CD4-positive, alpha-beta T cell treated with Interferon gamma for 1 hour (primary cell): Measurements from ENCODE around the gene APOL4.
"Not testable (repeated sequence)": the region's sequence is repeated elsewhere in the genome, so short reads cannot be mapped to it uniquely, and the experiment has no call there.

ENCODE experiments used
- DNase-seq: peaks from one replicate; pipeline ENCODE4 v3.0.0-alpha.2; 2020

The APOL4 gene

DNA sequence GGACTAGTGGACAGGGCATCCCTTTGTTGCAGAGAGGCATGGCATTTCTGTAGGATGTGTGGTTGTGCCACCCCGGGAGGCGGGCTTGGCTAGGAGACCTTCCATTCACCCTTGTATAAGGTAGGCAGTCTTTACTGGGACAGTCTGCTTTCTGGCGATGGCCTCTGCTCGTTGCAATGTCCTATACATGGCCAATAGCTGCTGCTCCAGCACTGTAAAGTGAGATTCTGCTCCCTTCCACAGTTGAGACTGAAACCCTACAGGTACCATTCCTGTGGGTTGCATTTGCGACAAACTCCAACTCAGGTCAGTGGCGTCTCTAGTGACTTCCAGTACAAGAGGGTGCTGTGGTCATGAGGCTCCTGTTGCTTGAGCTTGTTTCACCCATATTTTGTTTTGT lies 20.7 kb downstream of the APOL4 start:
- DNase-seq = no peak

DNA sequence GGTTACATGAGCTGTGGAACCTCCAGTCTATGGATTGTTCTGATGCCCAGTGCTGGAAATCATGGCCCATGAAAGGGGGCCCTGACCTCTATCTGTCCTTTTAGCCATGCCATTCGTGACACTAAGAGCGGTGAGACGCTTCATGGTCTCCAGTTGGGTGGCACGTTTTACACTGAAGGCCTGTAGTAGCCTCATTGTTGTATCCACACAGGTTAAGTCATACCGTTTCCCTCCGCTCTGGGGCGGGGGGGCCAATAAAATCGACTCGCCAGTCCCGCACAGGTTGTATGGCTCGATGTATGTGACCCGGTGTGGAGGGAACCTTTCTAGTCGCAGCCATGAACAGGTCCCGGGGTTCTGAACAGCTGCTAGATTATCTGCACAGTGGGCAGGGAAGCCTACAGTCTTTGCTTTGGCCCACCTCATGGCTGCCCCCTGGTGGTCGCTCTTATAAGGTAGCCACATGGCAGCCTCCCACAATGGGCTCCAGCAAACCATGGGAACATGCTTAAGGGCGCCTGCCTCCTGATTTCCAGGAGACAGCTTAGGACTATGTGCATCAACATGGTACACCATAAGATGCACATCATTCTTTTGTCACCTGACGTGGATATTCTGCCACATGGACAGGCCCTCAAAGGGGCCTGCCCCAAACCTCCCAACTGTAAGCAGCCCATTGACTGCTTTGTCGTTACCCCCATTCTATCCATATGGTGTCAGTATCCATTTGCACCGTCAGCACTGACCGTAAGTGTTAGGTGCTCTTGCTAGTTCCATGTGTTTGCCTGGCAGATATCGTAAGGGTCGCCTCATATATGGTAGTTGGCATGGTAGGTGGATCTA lies 21.4 kb downstream of the APOL4 start:
- DNase-seq = peak; percentile 77

DNA sequence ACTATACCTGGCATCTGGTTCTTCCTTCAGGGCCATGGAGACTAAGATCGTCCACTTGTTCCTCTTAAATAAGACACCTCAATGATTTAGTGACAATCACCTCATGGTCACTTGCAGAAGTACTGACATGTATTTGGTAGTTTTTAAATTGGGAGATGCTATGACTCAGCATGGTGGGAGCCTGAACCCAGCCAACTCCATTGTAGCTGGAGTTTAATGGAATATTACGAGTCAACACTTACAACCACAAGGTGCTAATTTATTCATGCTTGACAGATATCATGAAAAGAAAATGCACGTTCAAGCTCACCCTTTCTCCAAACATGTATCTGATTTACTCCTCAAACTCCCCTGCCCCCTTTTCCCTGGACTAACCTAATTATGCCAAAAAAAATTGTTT lies 24.4 kb downstream of the APOL4 start:
- no peak for DNase-seq

DNA sequence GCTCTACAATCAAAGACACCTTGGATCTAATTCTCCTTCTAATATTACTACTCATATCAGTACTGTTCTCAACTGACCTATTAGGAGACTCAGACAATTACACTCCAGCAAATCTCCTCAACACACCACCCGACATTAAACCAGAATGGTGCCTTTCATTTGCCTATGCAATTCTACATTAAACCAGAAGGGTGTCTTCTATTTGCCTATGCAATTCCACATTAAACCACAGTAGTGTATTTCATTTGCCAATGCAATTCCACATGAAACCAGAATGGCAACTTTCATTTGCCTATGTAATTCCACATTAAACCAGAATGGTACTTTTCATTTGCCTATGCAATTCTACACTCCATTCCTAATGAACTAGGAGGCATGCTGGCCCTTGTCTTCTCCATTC lies 25.7 kb downstream of the APOL4 start:
- DNase-seq = no peak

DNA sequence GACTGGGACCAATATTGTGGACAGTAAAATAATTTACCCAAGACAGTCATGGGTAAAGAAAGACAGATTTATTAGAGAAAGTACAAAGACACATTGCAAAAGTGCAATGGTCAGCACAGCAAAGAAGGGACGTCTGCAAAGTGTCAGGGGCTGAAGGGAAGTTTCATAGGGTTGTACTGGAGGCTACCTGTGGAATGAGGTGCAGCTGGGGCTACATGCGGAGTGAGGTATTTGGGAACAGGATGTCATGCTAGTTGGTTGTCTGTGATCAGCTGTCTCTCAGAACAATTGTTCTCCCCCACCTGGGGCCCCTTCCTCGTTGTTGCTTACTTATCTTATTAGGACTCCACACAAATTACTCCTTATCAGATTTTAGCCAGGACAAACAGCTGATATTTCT lies 29.7 kb downstream of the APOL4 start:
- DNase-seq = no peak

DNA sequence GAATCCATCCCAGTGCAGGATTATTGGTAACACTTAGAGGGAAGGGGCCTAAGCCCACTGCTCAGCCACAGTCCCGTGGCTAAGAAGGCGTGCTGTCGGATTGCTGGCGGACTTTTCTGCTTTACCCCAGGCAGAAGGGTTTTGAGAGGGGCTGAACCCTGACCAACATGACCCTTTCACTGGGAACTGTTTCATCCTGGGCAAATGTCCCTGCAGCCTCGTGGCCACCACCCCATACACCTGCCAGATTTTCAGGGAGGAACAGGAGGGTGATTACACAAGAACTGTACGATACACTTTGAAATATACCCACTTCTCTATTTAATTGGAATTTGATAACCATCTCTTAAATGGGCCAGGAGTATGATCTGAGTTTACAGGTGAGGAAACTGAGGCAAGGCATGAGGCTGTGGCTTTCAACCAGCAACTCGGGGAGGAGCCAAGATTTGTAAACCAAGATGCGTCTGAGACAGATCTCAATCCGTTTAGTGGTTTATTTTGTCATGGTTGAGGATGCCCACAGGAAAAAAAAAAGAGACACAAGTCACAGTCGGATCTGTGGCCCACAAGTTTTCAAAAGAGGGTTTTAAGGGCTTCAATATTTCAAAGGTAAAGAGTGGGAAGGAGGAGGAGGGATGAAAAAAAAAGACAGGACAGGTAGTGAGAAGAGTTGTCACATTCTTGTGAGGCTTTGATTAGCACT lies 34.9 kb downstream of the APOL4 start:
- DNase-seq = no peak

DNA sequence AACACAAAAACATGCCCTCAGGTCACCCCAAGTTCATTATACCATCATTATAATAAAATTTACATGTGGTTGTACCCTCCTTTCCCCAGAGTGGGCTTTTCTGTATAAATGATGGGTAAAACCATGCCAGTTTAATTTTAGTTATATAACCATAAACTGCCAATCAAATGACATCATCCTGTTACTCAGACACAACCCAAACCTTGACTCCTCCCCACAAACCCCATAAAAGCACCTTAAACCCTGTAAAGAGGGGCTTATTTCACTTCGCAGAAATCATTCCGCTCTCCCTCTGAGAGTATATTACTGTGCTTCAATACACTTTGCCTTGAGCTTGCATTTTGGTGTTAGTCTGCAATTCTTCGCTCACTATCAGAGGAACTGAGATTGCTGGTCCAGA lies 35.5 kb downstream of the APOL4 start:
- DNase-seq = no peak

DNA sequence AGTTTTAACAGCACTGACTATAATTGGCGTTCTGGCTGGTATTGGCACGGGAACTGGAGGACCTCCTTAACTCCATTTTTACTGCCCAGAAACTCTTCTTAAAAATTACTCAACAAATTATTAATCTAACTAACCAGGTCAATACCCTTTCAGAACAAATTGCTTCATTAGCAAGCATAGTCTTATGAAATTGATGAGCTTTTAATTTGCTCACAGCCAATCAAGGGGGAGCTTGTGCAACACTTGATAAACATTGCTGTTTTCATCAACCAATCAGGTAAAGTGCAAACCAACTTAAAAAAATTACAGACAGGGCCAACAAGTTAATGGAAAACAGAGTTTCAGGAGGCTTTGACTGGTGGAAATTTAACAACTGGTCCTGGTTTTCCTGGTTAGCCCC lies 36.5 kb downstream of the APOL4 start:
- no peak for DNase-seq

DNA sequence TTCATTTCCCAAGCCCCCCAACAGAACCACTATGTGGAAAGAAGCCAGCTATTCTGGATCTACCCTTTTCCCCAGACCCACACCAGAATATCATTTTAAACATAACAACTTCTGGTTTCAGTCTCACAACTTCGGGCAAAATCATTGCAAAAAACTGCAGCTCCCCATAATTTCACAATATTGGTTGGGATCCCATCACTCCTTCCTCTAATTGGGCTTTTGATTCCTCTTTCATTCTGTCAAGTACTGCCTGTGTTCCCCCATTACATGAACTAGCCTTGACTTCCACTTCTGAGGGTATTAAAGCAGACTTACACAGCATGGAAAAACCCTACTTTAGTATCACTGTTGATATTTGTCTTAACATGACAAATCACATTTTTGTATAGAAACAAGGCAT lies 37.0 kb downstream of the APOL4 start:
- no peak for DNase-seq

DNA sequence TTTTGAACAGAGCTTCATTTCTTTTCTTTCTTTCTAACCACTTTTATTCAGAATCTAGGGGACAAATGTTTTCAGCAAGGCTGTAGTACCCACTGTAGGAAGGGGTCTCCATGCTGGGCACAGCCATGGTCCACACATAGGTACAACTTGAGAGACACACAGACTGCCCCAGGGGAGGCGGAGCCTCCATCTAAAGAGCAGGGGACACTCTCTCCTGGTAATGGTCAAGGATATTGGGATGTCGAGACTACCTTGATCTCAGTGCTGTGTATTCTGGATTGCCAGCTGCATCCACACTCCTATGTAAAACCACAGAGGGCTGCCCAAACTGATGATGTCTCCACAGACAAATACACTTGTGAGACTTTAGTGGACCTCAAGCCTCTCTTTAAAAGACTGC lies 38.1 kb downstream of the APOL4 start:
- no peak for DNase-seq

DNA sequence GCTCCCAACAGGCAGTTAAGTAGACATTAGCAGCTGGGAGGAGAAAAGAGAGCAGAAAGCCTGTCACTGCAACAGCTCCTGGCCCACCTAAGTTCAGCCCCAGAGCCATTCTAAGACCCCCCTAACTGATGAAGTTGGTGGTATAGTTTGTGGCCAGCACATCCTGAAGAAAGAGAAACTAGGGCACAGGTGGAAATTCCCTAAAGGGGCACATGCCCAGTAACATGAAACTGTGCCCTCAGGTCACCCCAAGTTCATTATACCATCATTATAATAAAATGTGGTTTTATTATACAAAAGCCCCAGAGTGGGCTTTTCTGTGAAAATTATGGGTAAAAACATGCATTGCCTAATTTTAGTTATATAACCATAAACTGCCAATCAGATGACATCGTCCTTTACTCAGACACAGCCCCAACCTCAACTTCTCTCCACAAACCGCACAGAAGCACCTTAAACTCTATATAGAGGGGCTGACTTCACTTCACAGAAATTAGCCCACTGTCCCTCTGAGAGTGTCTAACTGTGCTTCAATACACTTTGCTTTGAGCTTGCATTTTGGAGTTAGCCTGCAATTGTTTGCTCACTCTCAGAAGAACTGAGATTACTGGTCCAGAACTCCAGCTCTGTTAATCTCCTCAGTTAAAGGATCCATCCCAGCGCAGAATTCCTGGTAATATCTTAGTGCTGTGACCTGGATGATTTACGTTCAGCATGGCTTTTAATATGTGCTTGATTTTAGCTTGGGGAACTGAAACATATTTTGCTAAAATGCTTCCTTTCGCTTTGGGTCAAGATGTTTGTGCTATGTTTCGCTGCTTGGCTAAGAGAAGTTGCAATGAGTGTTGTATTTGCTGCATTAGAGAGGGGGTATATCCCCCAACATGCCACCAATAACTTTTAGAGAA lies 39.2 kb downstream of the APOL4 start:
- peak; percentile 53 for DNase-seq

DNA sequence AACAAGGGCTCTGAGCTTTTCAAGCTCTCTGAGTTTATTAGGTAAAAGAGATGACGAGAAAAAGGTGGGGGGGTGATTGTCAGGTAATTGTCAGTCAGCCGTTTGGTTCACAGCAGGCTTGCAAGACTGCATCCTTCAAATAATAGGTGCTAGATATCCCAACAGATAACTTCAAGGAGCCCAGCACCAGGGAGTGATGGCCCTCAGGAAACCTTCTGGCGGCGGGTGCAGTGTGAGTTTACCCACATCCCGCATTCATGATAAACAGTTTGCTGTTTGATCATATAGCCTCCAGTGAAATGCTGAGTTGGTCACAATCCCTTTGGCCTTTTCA lies 39.8 kb downstream of the APOL4 start:
- DNase-seq = not testable (repeated sequence)

DNA sequence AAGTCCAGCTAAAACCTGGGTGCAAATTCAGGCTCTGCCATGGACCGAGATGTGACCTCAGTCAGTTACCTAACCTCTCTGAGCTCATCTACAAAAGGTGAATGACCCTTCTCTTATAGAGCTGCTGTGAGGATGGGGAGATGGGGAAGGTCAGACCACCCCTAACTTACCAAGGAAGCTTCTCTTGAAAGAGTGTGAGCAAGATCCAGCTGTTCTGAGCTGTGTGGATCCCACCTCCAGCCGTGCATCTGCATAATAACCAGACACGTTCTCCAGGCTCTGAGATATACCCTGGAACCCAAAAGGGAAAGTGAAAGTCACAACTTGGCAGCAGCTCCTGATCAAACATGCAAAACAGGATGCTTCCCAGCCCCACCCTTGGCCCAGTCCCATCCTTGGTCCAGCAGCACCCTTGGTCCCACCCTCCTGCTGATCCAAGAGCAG lies 41.1 kb downstream of the APOL4 start, which contains the start of gene APOL3:
Gene APOL3, minus strand, starts transcription at position 257 of the 444 bp plus-strand sequence. CDS start 11,700 bp downstream, outside the sequence.
- DNase-seq = peak; percentile 45

DNA sequence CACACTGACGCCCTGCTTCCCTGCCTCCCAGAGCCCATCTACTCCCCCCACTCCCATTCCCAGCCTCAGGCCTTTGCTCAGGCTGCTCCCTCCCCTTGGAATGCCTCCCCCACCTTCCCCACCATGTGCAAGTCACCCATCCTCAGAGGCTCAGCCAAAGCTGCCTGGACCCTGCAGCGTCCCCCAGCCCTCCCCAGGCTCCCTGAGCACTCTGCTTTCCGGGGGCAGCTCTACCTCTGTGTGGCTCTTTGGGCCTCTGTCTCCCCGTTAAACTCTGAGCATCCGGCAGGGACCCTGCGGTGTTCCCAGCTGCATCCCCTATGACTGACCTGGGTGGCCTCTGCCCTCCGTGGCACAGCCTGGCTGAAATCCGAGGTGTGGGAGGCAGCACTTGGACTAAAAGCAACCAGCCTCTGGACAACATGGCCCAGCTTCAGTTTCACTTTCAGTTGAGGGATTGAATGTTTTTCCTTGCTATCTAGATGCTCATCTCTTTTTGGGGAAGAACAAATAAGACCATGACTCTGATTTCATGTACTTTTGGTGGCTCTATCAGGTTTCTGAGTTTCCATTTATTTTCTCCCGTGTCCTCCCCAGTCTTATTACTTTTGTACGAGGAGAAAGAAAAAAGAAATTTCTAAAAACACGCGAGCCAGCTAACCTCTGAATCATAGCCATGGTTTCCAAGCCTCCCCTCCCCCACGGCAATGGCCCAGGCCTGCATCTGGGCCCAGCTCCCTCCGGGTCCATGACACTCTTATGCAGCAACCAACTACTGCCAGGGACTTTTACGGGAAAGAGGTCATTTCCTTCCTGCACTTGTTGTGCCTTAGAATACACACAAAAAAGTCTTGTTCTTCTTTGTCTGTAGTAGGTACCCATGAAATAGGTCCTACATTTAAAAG lies 44.8 kb downstream of the APOL4 start:
- peak; percentile 83 for DNase-seq

DNA sequence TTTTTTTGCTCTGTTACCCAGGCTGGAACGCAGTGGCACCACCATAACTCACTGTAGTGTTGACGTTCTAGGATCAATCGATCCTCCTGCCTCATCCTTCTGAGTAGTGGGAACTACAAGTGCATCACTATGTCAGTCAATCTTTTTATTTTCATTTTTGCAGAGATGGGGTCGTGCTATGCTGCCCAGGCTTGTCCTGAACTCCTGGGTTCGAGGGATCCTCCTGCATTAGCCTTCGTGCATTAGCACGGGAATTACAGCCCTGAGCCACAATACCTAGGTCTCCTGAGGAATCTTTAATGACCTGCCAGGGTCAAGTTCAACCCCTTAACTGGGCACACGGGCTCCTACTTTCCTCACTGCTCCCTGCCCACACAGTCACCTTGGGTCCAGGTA lies 45.5 kb downstream of the APOL4 start:
- DNase-seq = no peak

DNA sequence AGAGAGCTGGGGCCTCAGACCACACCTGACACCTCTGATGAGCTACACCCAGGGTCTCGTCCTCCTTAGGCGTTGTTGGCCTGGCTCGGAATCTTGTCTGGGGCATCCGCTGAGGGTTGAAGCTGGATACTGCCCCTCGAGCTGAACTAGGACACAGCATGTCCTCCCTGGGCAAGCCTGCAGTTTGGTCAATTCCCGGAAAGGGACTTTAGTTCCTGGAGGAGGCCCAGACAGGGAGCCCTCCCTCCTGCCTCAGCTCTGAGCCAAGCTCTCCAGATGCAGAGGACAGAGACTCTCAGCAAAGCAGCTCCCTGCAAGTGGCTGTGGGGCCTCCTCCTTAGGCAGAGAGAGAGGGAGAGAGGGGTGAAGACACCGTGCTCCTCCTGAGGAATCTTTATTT lies 45.9 kb downstream of the APOL4 start:
- DNase-seq = no peak

DNA sequence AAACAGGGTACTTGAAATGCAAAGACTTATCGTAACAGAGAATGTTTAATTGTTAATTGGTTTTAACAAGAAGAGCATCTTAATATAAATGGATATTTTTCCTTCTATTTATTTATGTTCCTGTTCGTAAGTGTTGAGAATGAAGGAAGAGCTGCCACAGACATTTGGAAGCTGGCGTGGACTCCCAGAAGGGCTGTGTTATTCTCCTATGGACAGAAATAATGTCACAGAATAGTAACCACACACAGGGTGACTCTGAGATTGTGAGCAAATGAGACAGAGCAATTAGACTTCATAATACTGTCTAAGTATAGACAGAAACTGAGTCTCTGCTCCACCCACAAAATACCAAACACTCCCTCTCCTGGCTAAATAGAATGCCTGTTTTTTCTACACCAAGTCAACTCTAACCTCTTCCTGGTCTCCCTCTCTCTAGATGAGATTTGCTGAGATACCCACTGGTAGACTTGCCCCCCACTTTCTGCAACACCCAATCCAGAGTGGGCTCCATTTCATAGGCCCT lies 47.1 kb downstream of the APOL4 start:
- DNase-seq = no peak

DNA sequence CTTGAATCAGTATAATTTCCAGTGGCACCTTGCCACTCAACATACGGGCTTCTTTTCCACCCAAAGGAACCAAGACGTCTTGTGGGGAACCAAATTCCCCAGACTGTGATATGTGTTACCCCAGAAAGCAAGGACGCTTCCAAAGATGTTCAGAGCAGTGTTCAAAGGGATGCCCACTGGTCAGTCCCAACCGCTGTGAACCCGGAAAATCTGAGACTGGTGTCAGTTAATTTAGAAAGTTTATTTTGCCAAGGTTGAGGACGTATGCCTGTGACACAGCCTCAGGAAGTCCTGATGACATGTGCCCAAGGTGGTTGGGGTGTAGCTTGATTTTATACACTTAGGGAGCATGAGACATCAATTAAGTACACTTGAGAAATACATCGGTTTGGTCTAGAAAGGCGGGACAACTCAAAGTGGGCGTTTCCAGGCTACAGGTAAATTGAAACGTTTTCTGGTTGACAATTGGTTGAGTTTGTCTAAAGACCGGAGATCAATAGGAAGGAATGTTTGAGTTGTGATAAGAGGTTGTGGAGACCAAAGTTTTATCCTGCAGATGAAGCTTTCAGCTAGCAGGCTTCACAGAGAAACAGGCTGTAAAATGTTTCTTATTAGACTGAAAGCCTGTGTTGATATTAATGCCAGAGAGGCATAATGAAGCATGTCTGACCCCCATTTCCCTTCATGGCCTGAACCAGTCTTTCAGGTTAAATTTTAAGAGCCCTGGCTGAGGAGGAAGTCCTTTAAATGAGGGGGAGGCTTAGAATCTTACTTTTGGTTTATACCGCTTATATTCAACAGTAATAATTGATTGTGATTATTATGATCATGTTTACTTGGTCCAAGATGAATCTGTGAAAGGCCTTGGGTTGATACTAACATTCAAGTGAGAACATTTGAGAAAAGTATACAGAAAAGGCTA lies 47.8 kb downstream of the APOL4 start:
- no peak for DNase-seq

DNA sequence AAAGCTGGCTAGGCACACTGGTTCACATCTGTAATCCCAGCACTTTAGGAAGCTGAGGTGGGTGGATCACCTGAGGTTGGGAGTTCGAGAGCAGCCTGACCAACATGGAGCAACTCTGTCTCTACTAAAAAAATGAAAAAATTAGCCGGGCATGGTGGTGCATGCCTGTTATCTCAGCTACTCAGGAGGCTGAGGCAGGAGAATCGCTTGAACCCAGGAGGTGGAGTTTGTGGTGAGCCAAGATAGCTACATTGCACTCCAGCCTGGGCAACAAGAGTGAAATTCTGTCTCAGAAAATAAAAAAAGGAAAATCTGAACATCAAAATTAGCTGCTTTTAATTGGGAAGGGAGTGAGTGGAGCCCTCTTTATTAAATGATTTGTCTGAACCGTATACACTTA lies 48.8 kb downstream of the APOL4 start:
- not testable (repeated sequence) for DNase-seq

DNA sequence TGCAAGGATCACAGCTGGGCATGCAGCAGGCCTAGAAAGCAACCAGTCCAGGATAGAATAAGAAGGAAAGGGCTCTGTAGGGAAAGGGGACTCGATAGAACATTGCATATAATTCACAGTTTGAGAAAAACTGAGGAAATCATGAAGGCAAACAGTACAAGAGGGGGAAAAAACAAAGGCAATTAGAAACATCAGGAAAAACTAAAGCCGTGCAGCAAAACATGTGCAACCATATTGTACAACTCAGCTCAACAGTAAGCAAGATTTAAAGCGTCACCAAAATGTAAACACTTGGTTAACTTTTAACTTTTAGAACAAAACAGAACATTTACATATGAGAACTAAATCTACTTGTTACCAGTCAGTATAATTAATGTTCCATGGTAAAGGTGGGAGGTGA lies 49.5 kb downstream of the APOL4 start:
- DNase-seq = no peak
